HG03378 (cell line): ENCODE results near the gene FOCAD.

Experiments
- ATAC-seq: cut with Tn5 transposase; IDR thresholded peaks from one replicate; pipeline ENCODE4 v1.9.1; 2021; ENCODE audit warnings: mild to moderate bottlenecking, moderate library complexity; ENCODE audit not compliant: unreplicated experiment

The FOCAD gene

GRCh38 chr9:20729523-20729922, 45.5 kb downstream of the FOCAD start:
- no peak for ATAC-seq

- ATAC-seq, result no peak
These were observed 48.1 kb downstream of the FOCAD start for GRCh38 chr9:20732118-20732517.

GRCh38 chr9:20734275-20734674, 50.2 kb downstream of the FOCAD start:
- no peak for ATAC-seq

- no peak for ATAC-seq
These were observed 56.2 kb downstream of the FOCAD start for GRCh38 chr9:20740304-20740703.

GRCh38 chr9:20740929-20741582, 57.0 kb downstream of the FOCAD start:
- ATAC-seq, result no peak

GRCh38 chr9:20742833-20743232, 58.8 kb downstream of the FOCAD start:
- no peak for ATAC-seq

- no peak for ATAC-seq
These were observed 60.1 kb downstream of the FOCAD start for GRCh38 chr9:20744036-20744630.

GRCh38 chr9:20746967-20747366, 62.9 kb downstream of the FOCAD start:
- ATAC-seq, result no peak

- no peak for ATAC-seq
These were observed 65.6 kb downstream of the FOCAD start for GRCh38 chr9:20749496-20750198.

- no peak for ATAC-seq
These were observed 69.7 kb downstream of the FOCAD start for GRCh38 chr9:20753761-20754160.

- no peak for ATAC-seq
These were observed 70.5 kb downstream of the FOCAD start for GRCh38 chr9:20754556-20754955.

- ATAC-seq, result no peak
These were observed 76.3 kb downstream of the FOCAD start for GRCh38 chr9:20760246-20760891.

GRCh38 chr9:20770947-20771346, 86.9 kb downstream of the FOCAD start:
- no peak for ATAC-seq

GRCh38 chr9:20771729-20772128, 87.7 kb downstream of the FOCAD start:
- ATAC-seq, result no peak

GRCh38 chr9:20775683-20776082, 91.6 kb downstream of the FOCAD start:
- no peak for ATAC-seq

- no peak for ATAC-seq
These were observed 97.0 kb downstream of the FOCAD start for GRCh38 chr9:20781092-20781491.

GRCh38 chr9:20782289-20782688, 98.2 kb downstream of the FOCAD start:
- no peak for ATAC-seq

GRCh38 chr9:20783057-20784038, 99.3 kb downstream of the FOCAD start:
- ATAC-seq, result peak; percentile 58

- ATAC-seq, result no peak
These were observed 100.1 kb downstream of the FOCAD start for GRCh38 chr9:20784196-20784595.

GRCh38 chr9:20786807-20787206, 102.7 kb downstream of the FOCAD start:
- ATAC-seq, result no peak
